SIG-M5 treated with dmso at 0.1 percent for 504 hours (cell line): Measurements from ENCODE around the gene MED20.

Source experiments
- DNase-seq: peaks from one replicate; lab custom pipeline; 2025; ENCODE audit not compliant: unreplicated experiment; lab: John Stamatoyannopoulos, UW

The MED20 gene

GRCh38 chr6:41941280-41942066 lies 20.5 kb upstream of the MED20 start, which contains the start of gene CCND3:
Gene CCND3 (minus strand): TSS chr6:41941808. CDS start chr6:41941649, 159 bp downstream.
- DNase-seq: peak; percentile 91

- DNase-seq: peak; percentile 76
Measured at GRCh38 chr6:41940759-41941279, 19.9 kb upstream of the MED20 start.

GRCh38 chr6:41939848-41940758 lies 19.2 kb upstream of the MED20 start:
- DNase-seq: peak; percentile 51

DNA sequence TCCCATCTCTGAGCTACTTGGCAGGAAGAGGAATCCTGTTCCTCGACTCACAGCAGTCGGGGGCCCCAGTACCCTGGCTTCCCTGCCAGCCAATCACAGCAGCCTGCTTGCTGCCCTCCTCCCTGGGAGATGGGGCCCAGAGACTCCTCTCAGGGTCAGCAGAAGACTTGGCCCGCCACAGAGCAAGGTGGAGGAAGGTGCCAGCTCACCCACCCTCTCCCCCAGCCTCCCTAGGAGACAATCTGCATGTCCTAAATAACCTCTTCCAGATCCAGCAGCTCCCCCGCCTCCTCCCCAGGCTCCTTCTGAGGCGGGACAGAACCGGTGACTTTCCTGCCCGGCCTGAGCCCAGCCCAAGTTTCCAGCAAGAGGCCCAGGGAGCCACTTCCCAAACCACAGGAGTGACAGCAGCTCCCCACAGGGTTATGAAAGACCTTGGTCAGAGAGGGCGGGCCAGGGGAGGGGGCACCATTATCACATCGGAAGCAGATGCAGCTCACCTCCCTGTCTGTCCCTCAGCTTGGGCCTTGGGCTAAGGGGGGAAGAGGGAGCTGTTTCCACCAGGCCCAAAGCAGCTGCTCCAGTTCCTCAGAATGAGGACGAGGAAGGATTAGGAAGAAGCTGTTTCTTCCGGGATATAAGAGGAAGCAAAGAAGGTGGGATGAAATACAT lies 18.4 kb upstream of the MED20 start:
- DNase-seq: peak; percentile 94

- DNase-seq: peak; percentile 53
Measured at GRCh38 chr6:41938590-41939175, 17.7 kb upstream of the MED20 start.

GRCh38 chr6:41937861-41938574 lies 17.1 kb upstream of the MED20 start:
- DNase-seq: peak; percentile 95

DNA sequence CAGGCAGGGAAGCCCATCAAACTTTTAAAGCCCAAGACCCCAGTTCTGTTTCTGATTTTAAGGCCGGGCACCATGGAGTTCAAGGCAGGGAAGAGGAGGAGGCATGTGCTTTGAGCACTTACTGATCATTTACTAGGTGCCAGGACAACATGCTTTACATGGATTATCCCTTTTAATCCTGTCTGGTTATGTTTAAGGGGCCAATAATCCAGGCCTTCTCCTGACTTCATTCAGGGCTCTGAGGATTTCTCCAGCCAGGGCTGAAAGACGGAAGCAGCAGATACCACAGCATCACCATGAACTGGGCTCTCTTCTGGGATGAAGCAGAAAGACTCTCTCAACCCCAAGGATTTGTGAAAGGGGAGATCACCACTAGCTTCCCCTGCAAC lies 16.5 kb upstream of the MED20 start:
- no peak for DNase-seq

- peak; percentile 99 for DNase-seq
Measured at GRCh38 chr6:41936073-41936837, 15.3 kb upstream of the MED20 start.

GRCh38 chr6:41935685-41936072 lies 14.7 kb upstream of the MED20 start:
- DNase-seq: no peak

DNA sequence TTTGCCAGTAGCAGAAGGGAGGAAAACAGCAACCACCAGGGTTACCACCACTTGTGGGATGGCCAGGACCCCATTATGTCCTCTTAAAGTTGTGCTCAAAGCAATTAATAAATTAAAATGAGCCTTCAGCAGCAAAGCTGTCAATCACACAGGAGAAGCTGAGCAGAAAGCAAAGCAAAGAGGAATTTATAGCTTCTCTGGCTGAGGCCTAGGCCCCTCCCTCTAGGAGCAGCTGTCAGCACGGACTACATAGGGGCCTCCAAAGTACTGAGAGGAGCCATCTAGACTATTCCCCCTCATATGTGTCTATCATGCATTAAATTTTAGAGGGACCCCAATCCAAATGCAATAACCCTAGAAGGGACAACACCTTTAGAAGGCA lies 14.2 kb upstream of the MED20 start:
- DNase-seq: peak; percentile 7

DNA sequence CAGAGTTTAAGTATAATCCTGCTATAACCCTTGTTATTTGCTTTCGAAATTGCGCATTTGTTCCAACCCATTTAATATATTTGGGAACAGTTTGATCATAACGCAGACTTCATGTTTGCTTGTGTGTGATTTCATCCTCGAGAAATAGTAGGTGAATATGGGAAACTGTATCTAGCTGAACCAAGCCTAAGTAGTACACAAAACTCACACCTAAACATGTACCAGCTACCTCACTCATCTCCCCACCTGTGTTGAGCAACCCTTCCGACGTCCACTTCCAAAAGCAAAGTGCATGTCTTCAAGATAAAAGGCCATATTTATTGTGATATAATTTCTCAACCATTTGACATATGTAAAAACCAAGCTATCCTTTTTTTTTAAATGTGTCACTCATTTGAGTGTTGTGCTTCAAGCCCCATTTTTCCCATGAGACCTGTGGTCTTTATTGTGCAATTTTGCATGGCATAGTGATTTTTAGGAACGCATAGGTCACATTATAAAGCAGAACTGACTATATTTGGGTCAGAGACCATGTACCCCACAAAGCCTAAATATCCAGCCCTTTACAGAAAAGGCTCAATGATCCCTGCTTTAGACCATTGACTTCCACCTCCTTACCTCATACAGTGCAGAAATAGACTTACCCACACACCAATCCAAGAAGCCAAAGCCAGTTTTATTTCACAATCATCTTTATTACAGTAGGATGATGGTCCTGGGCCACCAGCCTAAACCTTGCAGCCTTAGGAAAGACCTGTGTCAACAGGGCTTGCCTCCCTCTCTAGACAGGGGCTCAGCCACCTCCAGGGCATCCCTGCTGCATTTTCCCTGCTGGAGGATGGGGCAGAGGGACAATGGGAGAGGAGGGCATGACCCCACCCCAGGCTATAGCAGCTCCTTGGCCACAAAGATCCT lies 13.6 kb upstream of the MED20 start:
- DNase-seq: peak; percentile 60

DNA sequence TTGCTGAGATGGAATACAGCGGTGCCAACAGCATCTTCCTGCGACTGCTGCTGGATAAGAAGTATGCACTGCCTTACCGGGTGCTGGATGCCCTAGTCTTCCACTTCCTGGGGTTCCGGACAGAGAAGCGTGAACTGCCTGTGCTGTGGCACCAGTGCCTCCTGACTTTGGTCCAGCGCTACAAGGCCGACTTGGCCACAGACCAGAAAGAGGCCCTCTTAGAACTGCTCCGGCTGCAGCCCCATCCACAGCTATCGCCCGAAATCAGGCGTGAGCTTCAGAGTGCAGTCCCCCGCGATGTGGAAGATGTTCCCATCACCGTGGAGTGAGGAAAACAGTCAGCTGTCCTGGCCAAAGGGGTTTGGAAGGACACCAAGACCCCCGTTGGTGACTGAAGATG lies 11.4 kb upstream of the MED20 start:
- DNase-seq: no peak

DNA sequence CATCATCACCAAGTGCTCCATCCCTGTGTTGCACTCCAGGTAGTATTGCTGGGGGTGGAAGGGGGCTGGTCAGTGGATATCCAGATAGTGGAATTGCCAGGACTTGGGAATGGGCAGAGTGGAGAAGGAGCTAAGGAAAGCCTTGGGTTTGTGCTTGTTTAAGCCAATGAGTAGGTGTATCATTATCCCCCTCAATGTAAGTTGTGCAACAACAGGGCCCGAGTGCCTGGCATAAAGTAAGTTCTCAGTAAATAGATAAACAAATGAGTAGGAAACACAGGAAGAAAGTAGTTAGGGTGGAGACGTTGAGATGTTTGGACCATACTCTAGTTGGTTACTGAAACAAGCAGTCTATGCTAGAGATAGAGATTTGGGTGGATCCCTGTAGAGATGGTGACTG lies 10.9 kb upstream of the MED20 start:
- no peak for DNase-seq

DNA sequence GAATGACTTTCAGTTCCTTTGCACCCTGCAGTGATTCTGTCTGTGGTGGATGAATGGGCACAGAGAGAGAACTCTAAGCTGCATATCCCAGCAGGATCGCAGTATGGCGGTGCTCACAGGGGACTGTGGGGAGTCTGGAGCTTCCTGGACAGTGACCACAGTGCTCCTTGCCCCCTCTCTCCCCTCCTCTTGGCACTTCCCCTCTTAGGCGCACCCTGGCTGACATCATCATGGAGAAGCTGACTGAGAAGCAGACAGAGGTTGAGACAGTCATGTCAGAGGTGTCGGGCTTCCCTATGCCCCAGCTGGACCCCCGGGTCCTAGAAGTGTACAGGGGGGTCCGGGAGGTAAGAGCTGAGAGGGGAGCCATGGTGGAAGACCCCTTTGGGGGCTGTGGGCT lies 9.0 kb upstream of the MED20 start:
- no peak for DNase-seq

GRCh38 chr6:41927253-41927652 lies 6.3 kb upstream of the MED20 start:
- no peak for DNase-seq

DNA sequence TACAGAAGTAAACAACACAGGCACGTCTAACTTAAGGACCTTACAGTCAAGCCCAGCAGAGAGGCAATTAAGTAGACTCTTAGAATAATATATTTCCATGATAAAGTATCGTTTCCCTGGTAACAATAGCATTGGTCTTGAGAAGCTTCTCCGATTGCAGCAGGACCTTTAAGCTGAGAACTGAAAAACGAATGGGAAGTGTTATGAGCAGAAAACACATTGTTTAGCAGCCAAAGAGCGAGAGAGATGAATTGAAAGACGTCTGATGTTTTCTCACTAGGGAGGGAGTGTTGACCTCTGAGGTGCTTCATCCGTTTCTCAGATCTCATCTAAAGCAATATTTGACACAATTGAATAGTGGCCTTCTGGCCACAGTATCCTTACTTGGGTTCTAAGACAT lies 1.2 kb upstream of the MED20 start:
- DNase-seq: no peak

- no peak for DNase-seq
Measured at GRCh38 chr6:41921712-41921998, 716 bp upstream of the MED20 start.

GRCh38 chr6:41917528-41917927 lies 3.4 kb downstream of the MED20 start:
- DNase-seq: no peak
